Activated gamma-delta T cell treated with Interleukin-2 at 50 U/mL for 16 hours (primary cell): ENCODE data around the gene HMG20A.

ENCODE experiments used
- DNase-seq: peaks from one replicate; pipeline ENCODE4 v3.0.0-alpha.2; 2020

Gene HMG20A

GRCh38 chr15:77480859-77481633, 60.4 kb downstream of the HMG20A start:
- DNase-seq: no peak

- no peak for DNase-seq
Measured at GRCh38 chr15:77481670-77482069, 61.0 kb downstream of the HMG20A start.

GRCh38 chr15:77482570-77482969, 61.9 kb downstream of the HMG20A start:
- no peak for DNase-seq

- DNase-seq: no peak
Measured at GRCh38 chr15:77483425-77484140, 62.9 kb downstream of the HMG20A start.

- no peak for DNase-seq
Measured at GRCh38 chr15:77484994-77485393, 64.3 kb downstream of the HMG20A start.

- no peak for DNase-seq
Measured at GRCh38 chr15:77486542-77487468, 66.1 kb downstream of the HMG20A start.

GRCh38 chr15:77487469-77487842, 66.8 kb downstream of the HMG20A start:
- no peak for DNase-seq

- DNase-seq: no peak
Measured at GRCh38 chr15:77487888-77488287, 67.2 kb downstream of the HMG20A start.

GRCh38 chr15:77489647-77490046, 69.0 kb downstream of the HMG20A start:
- DNase-seq: no peak

GRCh38 chr15:77493324-77493907, 72.7 kb downstream of the HMG20A start:
- no peak for DNase-seq

- no peak for DNase-seq
Measured at GRCh38 chr15:77494073-77494867, 73.6 kb downstream of the HMG20A start.

- no peak for DNase-seq
Measured at GRCh38 chr15:77494964-77495363, 74.3 kb downstream of the HMG20A start.

GRCh38 chr15:77495838-77496596, 75.3 kb downstream of the HMG20A start:
- no peak for DNase-seq

- DNase-seq: peak; percentile 62
Measured at GRCh38 chr15:77496715-77497109, 76.0 kb downstream of the HMG20A start.

GRCh38 chr15:77497110-77497737, 76.5 kb downstream of the HMG20A start:
- no peak for DNase-seq

- no peak for DNase-seq
Measured at GRCh38 chr15:77497942-77498361, 77.3 kb downstream of the HMG20A start.

GRCh38 chr15:77499087-77499760, 78.5 kb downstream of the HMG20A start:
- no peak for DNase-seq

GRCh38 chr15:77500989-77501388, 80.3 kb downstream of the HMG20A start:
- DNase-seq: no peak

- no peak for DNase-seq
Measured at GRCh38 chr15:77502379-77503095, 81.8 kb downstream of the HMG20A start.
